A549 (cell line): ENCODE data around the gene SMAD3. TPM values are rescaled to one million over a fixed set of nuclear protein-coding genes. Genes with fewer than 3 reads are reported as not detected.
"Not testable (repeated sequence)": the region's sequence is repeated elsewhere in the genome, so short reads cannot be mapped to it uniquely, and the experiment has no call there.

Source experiments
- ATAC-seq, 2 experiments: fragments of 200-7000 bp in 1 of 2; fragments of >200 bp in 1 of 2; cut with Nextera tagmentation in 1 of 2; cut with Tn5 transposase in 1 of 2; 3 replicates each; pipeline versions ENCODE4 v1.8.0 to v1.9.1; 2018 to 2020; ENCODE audit warnings: mild to moderate bottlenecking in 1 of 2, moderate library complexity in 1 of 2
- CTCF ChIA-PET: fragments of 300-600 bp; sonication (Branson Sonifier 250); formaldehyde crosslinking; extraction: SDS; loops from one replicate; lab custom pipeline; 2021; ENCODE audit warnings: antibody characterized with exemption, inconsistent platforms; lab: Yijun Ruan, JAX
- POLR2A ChIA-PET: fragments of 350-600 bp; formaldehyde crosslinking; extraction: SDS; loops from one replicate; lab custom pipeline; 2021; ENCODE audit warnings: antibody characterized with exemption, inconsistent platforms; lab: Yijun Ruan, JAX
- DNase-seq, 2 experiments: peaks; one replicate each; pipeline versions ENCODE4 v3.0.0 to v3.0.0-alpha.2; 2011 to 2016; ENCODE audit warnings: low read depth in 1 of 2, low spot score in 1 of 2
- FAIRE-seq: peaks from 2 replicates; lab custom pipeline; 2011; peaks lifted over from hg19 to GRCh38; lab: Jason Lieb, UNC
- H3K27ac ChIP-seq, 2 experiments: fragments of >200 bp; sonication (Bioruptor Twin); formaldehyde crosslinking; 3 replicates each; pipeline ENCODE4 v1.5.1; 2016 to 2017
- H3K4me1 ChIP-seq: fragments of >200 bp; sonication (Bioruptor Twin); formaldehyde crosslinking; 3 replicates; pipeline ENCODE4 v1.6.1; 2016
- H3K4me2 ChIP-seq: fragments of >200 bp; sonication (Bioruptor Twin); formaldehyde crosslinking; 3 replicates; pipeline ENCODE4 v1.6.1; 2016
- H3K4me3 ChIP-seq: fragments of >200 bp; sonication (Bioruptor Twin); formaldehyde crosslinking; 3 replicates; pipeline ENCODE4 v1.5.1; 2016
- H3K9me3 ChIP-seq: fragments of >200 bp; sonication (Bioruptor Twin); formaldehyde crosslinking; 3 replicates; pipeline ENCODE4 v1.6.1; 2016
- BHLHE40 ChIP-seq: IDR thresholded peaks from 2 replicates; pipeline ENCODE4 v1.6.1; 2012; ENCODE audit warnings: low read depth, low read length, inconsistent platforms
- CBX2 ChIP-seq: fragments of 200-600 bp; sonication (generic); IDR thresholded peaks from 2 replicates; pipeline ENCODE4 v1.6.1; 2016; ENCODE audit warnings: low read depth, mild to moderate bottlenecking, borderline replicate concordance
- GATA3 ChIP-seq: IDR thresholded peaks from 2 replicates; pipeline ENCODE4 v1.6.1; 2012; ENCODE audit warnings: borderline replicate concordance
- HOXA7 ChIP-seq: fragments of 250-450 bp; sonication (Bioruptor Pico); IDR thresholded peaks from 2 replicates; pipeline ENCODE4 v1.5.0; 2020; ENCODE audit warnings: mild to moderate bottlenecking, moderate library complexity
- HOXB13 ChIP-seq: fragments of 250-450 bp; sonication (Bioruptor Pico); IDR thresholded peaks from 2 replicates; pipeline ENCODE4 v1.5.0; 2020; ENCODE audit warnings: low read depth, mild to moderate bottlenecking, moderate library complexity
- HOXB5 ChIP-seq: fragments of 250-450 bp; sonication (Bioruptor Pico); IDR thresholded peaks from 2 replicates; pipeline ENCODE4 v1.5.0; 2020; ENCODE audit warnings: mild to moderate bottlenecking, moderate library complexity
- NPAS2 ChIP-seq: fragments of 250-450 bp; sonication (Bioruptor Pico); IDR thresholded peaks from 2 replicates; pipeline ENCODE4 v1.8.0; 2022; ENCODE audit warnings: mild to moderate bottlenecking, moderate library complexity, borderline replicate concordance
- NR3C1 ChIP-seq: fragments of >200 bp; sonication (Bioruptor Twin); formaldehyde crosslinking; IDR thresholded peaks from 3 replicates; pipeline ENCODE4 v1.6.1; 2017
- RAD21 ChIP-seq, 2 experiments: fragments of >200 bp in 1 of 2; sonication (Bioruptor Twin) in 1 of 2; formaldehyde crosslinking in 1 of 2; IDR thresholded peaks in 1 of 2; conservative IDR thresholded peaks in 1 of 2; 2 replicates in 1 of 2; 3 replicates in 1 of 2; pipeline ENCODE4 v1.6.1; 2012 to 2018; ENCODE audit warnings: inconsistent platforms in 1 of 2
- SREBF2 ChIP-seq: fragments of 450-650 bp; IDR thresholded peaks from 2 replicates; pipeline ENCODE4 v1.6.1; 2014; ENCODE audit warnings: mild to moderate bottlenecking, moderate library complexity
- WGBS: methylation state at CpG from one replicate; pipeline ENCODE4 v1.1.6; 2017; ENCODE audit errors: missing lambda C conversion rate; 5-methylcytosine and 5-hydroxymethylcytosine counted together
- polyA plus RNA-seq, 4 experiments: library from polyadenylated mRNA; depleted of rRNA in 3 of 4; stranded (reverse); fragments of >200 nt; fragmentation: RNase III in 1 of 4; extraction: RNeasy Plus Mini Kit Qiagen cat#74134 plus additional on column Dnase treatment in 1 of 4; gene quantifications; 2 replicates in 3 of 4; 3 replicates in 1 of 4; pipeline ENCODE4 v1.2.3, GENCODE V29; 2011 to 2017
- TF ChIP-seq, protein P1 (sequence below): fragments of 250-450 bp; sonication (Bioruptor Pico); IDR thresholded peaks from 2 replicates; pipeline ENCODE4 v1.5.0; 2020; ENCODE audit warnings: low read depth, mild to moderate bottlenecking, moderate library complexity
- TF ChIP-seq, protein P2 (sequence below): IDR thresholded peaks from 2 replicates; pipeline ENCODE4 v1.6.1; 2012
- TF ChIP-seq, protein P3 (sequence below): fragments of 150-350 bp; IDR thresholded peaks from 2 replicates; pipeline ENCODE4 v1.6.1; 2014; ENCODE audit warnings: low read depth, mild to moderate bottlenecking, low read length

Gene SMAD3
- polyA plus RNA-seq, 2 of the 4 experiments (the other 2 are of a cell fraction) = 74.6 to 77.2 TPM

DNA sequence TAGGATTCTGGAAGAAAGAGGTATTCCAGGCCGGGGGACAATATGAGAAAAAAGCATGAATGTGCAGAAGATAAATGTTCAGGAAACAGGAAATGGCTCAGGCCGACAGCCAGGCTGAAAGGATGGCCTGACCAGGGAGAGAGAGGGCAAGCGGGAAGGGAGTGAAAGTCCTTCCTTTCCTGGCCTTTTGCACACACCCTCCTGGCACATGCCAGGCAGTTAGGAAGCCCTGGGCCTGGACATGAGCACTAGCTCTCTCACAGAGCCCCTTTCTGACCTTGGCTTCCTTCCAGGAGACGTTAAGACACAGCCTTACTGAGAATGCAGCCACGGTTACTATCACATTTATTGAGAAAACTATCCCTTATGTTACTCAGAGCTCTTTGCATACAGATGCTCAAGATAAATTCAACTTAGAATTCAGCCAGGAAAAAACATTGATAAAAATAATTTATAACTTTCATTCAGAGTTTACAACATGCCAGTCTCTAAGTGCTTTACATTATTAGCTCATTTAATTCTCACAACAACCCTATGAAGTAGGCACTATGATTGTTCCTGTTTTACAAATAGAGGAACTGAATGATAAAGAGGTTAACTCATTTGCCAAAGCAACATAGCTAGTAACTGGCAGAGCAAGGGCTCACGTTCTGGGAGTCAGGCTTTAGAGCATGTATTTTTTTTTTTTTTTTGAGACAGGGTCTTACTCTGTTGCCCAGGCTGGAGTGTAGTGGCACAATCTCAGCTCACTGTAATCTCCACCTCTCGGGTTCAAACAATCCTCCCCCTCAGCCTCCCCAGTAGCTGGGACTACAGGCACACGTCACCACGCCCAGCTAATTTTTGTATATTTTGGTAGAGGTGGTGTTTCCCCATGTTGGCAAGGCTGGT, 39.4 kb upstream of the SMAD3 start:
- Histone ChIP-seq H3K4me1 (peaks cover 69% of the 10 kb centered on the region), H3K9me3 (no peaks in the 10 kb centered on the region), H3K4me2 (peak overlapping the region; percentile 83), H3K4me3 (no peak overlapping the region), H3K27ac (peak overlapping the region; percentile 66 to 89)
- TF ChIP-seq, protein P1, sequence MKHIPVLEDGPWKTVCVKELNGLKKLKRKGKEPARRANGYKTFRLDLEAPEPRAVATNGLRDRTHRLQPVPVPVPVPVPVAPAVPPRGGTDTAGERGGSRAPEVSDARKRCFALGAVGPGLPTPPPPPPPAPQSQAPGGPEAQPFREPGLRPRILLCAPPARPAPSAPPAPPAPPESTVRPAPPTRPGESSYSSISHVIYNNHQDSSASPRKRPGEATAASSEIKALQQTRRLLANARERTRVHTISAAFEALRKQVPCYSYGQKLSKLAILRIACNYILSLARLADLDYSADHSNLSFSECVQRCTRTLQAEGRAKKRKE (CRISPR knock-in tag) = peak; percentile 60; the same call in 1 of the 2 replicates
- TF ChIP-seq GATA3 = no peak
- no peak for TF ChIP-seq BHLHE40
- TF ChIP-seq HOXB5 (CRISPR knock-in tag) = peak; percentile 50; the same call in 1 of the 2 replicates
- TF ChIP-seq HOXB13 (CRISPR knock-in tag) = peak; percentile 67
- 0 out of 5 replicates have a peak, but pooled peaks of 1 of the 2 experiments have one; percentile 3 for TF ChIP-seq RAD21 (conservative IDR thresholded peaks at IDR 0.05 in 1 of 2, IDR thresholded peaks at IDR 0.05 in 1 of 2)
- TF ChIP-seq, protein P2, sequence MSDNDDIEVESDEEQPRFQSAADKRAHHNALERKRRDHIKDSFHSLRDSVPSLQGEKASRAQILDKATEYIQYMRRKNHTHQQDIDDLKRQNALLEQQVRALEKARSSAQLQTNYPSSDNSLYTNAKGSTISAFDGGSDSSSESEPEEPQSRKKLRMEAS = peak; percentile 80
- DNase-seq (peak; percentile 34 to 71), FAIRE-seq (no peak), ATAC-seq (peak; percentile 44 to 71)
- ChIA-PET POLR2A (interaction anchor here (0.6 to 1.1 kb wide), 2 partner anchors 12 to 40 kb away, joined by 3 to 5 read pairs; partner anchors contain the start of gene SMAD3), CTCF (interaction anchor here (0.6 to 2.0 kb wide), 6 partner anchors 12 to 339 kb away, joined by 3 to 9 read pairs (median 4); no protein-coding TSS in a partner anchor)
- WGBS = 32% methylated on average over 9 of the region's 9 CpGs

DNA sequence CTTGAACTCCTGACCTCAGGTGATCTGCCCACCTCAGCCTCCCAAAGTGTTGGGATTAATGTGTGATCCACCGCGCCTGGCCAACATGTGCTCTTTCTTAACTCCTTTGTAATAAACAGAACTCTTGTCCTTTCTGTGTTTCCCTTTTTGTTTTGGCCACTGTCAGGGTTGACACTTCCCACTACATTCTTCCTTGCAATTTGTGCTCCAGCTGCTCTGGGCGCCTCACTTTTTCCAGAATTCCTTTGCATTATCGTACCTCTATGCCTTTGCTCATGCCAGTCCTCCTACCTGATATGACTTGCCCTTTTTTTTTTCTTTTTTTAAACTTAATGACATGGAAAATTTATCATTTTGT, 38.8 kb upstream of the SMAD3 start:
- no peaks in the 10 kb centered on the region for H3K9me3 ChIP-seq
- H3K4me2 ChIP-seq = peak overlapping the region; percentile 83; the same call in 1 of the 3 replicates
- no peak for TF ChIP-seq NR3C1
- no peak for TF ChIP-seq HOXB5 (CRISPR knock-in tag)
- no peak for TF ChIP-seq HOXA7 (CRISPR knock-in tag)
- TF ChIP-seq, protein P3, sequence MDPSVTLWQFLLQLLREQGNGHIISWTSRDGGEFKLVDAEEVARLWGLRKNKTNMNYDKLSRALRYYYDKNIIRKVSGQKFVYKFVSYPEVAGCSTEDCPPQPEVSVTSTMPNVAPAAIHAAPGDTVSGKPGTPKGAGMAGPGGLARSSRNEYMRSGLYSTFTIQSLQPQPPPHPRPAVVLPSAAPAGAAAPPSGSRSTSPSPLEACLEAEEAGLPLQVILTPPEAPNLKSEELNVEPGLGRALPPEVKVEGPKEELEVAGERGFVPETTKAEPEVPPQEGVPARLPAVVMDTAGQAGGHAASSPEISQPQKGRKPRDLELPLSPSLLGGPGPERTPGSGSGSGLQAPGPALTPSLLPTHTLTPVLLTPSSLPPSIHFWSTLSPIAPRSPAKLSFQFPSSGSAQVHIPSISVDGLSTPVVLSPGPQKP = no peak
- TF ChIP-seq CBX2 = no peak
- TF ChIP-seq NPAS2 = no peak
- TF ChIP-seq SREBF2 = no peak
- peak overlapping the region; percentile 66 to 89 for H3K27ac ChIP-seq
- no peak overlapping the region for H3K4me3 ChIP-seq
- peaks cover 66% of the 10 kb centered on the region for H3K4me1 ChIP-seq
- FAIRE-seq (no peak), DNase-seq (no peak), ATAC-seq (no peak)
- CTCF ChIA-PET = interaction anchor here (0.8 to 2.0 kb wide), 5 partner anchors 12 to 80 kb away, joined by 3 to 9 read pairs (median 4); no protein-coding TSS in a partner anchor
- WGBS = 68% methylated on average over 4 of the region's 4 CpGs
- POLR2A ChIA-PET = interaction anchor here (1.1 kb wide), 1 partner anchor 39 kb away, joined by 5 read pairs; the partner anchor contains the start of gene SMAD3

DNA sequence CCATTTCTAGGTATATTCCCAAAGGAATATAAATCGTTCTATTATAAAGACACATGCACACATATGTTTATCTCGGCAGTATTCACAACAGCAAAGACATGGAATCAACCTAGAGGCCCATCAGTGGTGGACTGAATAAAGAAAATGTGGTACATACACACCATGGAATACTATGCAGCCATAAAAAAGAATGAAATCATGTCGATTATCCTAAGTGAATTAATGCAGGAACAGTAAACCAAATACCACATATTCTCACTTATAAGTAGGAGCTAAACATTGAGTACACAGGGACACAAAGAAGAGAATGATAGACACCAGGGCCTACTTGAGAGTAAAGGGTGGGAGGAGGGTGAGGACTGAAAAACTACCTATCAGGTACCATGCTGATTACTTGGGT, 37.0 kb upstream of the SMAD3 start:
- H3K27ac ChIP-seq, H3K4me3 ChIP-seq, POLR2A ChIA-PET, H3K9me3 ChIP-seq, FAIRE-seq, ATAC-seq, H3K4me2 ChIP-seq, DNase-seq: not testable (repeated sequence)
- peaks cover 60% of the 10 kb centered on the region for H3K4me1 ChIP-seq
- WGBS = 83% methylated on average over 3 of the region's 3 CpGs
- CTCF ChIA-PET = interaction anchor here (0.8 to 1.4 kb wide), 7 partner anchors 9 to 276 kb away, joined by 3 to 5 read pairs (median 3); no protein-coding TSS in a partner anchor
